OCI-LY3 (cell line): Measurements from ENCODE around the gene RFX4.
"Not testable (repeated sequence)": the region's sequence is repeated elsewhere in the genome, so short reads cannot be mapped to it uniquely, and the experiment has no call there.

Source experiments
- H2AFZ ChIP-seq: fragments of 200-600, 300-600 bp; shearing (Covaris generic); 2 replicates; pipeline ENCODE4 v1.6.0; 2014; ENCODE audit warnings: antibody characterized with exemption, low read depth, low read length
- H3K27ac ChIP-seq: fragments of 200-600, 300-600 bp; sonication (generic); 2 replicates; pipeline ENCODE4 v1.5.1; 2014; ENCODE audit warnings: mild to moderate bottlenecking, low read length, moderate library complexity, mixed read lengths
- H3K27me3 ChIP-seq: fragments of 200-600, 300-600 bp; sonication (generic); 2 replicates; pipeline ENCODE4 v1.6.1; 2014; ENCODE audit warnings: low read depth, low read length, mixed read lengths
- H3K36me3 ChIP-seq: fragments of 200-600, 300-600 bp; sonication (generic); replicated peaks from 2 replicates; pipeline ENCODE3; 2014; ENCODE audit warnings: low read depth, low read length, mixed read lengths
- H3K4me1 ChIP-seq: fragments of 300-600, 200-600 bp; sonication (generic); 2 replicates; pipeline ENCODE4 v1.6.1; 2014; ENCODE audit warnings: low read length, mixed read lengths
- H3K4me2 ChIP-seq: fragments of 200-600, 300-600 bp; sonication (generic); 2 replicates; pipeline ENCODE4 v1.6.1; 2014; ENCODE audit warnings: low read length, mixed read lengths
- H3K4me3 ChIP-seq: fragments of 300-600, 200-600 bp; sonication (generic); 2 replicates; pipeline ENCODE4 v1.5.1; 2014; ENCODE audit warnings: antibody characterized with exemption, mild to moderate bottlenecking, low read length, moderate library complexity
- H3K79me2 ChIP-seq: fragments of 300-600, 200-600 bp; shearing (Covaris generic); 2 replicates; pipeline ENCODE4 v1.6.1; 2014; ENCODE audit warnings: mild to moderate bottlenecking, low read length, mixed read lengths
- H3K9ac ChIP-seq: fragments of 300-600, 200-600 bp; shearing (Covaris generic); 2 replicates; pipeline ENCODE4 v1.6.0; 2014; ENCODE audit warnings: mild to moderate bottlenecking, low read length, moderate library complexity
- H3K9me3 ChIP-seq: fragments of 200-600, 300-600 bp; shearing (Covaris generic); 2 replicates; pipeline ENCODE4 v1.6.1; 2014; ENCODE audit warnings: low read length, mixed read lengths; ENCODE audit not compliant: insufficient read depth
- H4K20me1 ChIP-seq: fragments of 200-600, 300-600 bp; sonication (generic); 2 replicates; pipeline ENCODE4 v1.6.1; 2016; ENCODE audit warnings: low read length, mixed read lengths; ENCODE audit not compliant: insufficient read depth
- CTCF ChIP-seq: fragments of 200-600, 300-600 bp; sonication (generic); IDR thresholded peaks from 2 replicates; pipeline ENCODE4 v1.5.1; 2014; ENCODE audit warnings: antibody characterized with exemption, low read length, low read depth
- EZH2phosphoT487 ChIP-seq: fragments of 200-600 bp; shearing (Covaris generic); IDR thresholded peaks from 2 replicates; pipeline ENCODE4 v1.6.1; 2018; ENCODE audit warnings: antibody characterized with exemption, mixed run types, low read depth

The RFX4 gene

GRCh38 chr12:106723416-106723815 is 140.6 kb downstream of the RFX4 start:
- no peaks in the 10 kb centered on the region for H3K79me2 ChIP-seq
- no peak for TF ChIP-seq EZH2phosphoT487
- H3K27me3 ChIP-seq, result peaks cover 38% of the 10 kb centered on the region
- H2AFZ ChIP-seq, result no peak overlapping the region
- H3K4me3 ChIP-seq, result no peak overlapping the region
- 0 out of 2 replicates have a peak, but pooled peaks cover 5% of the 10 kb centered on the region for H3K4me1 ChIP-seq
- no peak overlapping the region for H3K4me2 ChIP-seq
- H4K20me1 ChIP-seq, result no peaks in the 10 kb centered on the region
- no peak overlapping the region for H3K27ac ChIP-seq
- H3K36me3 ChIP-seq, result no peaks in the 10 kb centered on the region
- no peak overlapping the region for H3K9ac ChIP-seq
- no peaks in the 10 kb centered on the region for H3K9me3 ChIP-seq

GRCh38 chr12:106724116-106724515 is 141.3 kb downstream of the RFX4 start:
- Histone ChIP-seq H3K4me1 (0 out of 2 replicates have a peak, but pooled peaks cover 5% of the 10 kb centered on the region), H3K27ac (no peak overlapping the region), H3K4me3 (no peak overlapping the region), H2AFZ (no peak overlapping the region), H4K20me1 (no peaks in the 10 kb centered on the region), H3K9me3 (no peaks in the 10 kb centered on the region), H3K36me3 (no peaks in the 10 kb centered on the region), H3K9ac (no peak overlapping the region), H3K4me2 (no peak overlapping the region), H3K27me3 (peaks cover 37% of the 10 kb centered on the region), H3K79me2 (no peaks in the 10 kb centered on the region)
- TF ChIP-seq EZH2phosphoT487, result no peak
- TF ChIP-seq CTCF, result no peak

GRCh38 chr12:106724934-106725333 is 142.1 kb downstream of the RFX4 start:
- TF ChIP-seq EZH2phosphoT487 (no peak), CTCF (no peak)

GRCh38 chr12:106726603-106727202 is 143.9 kb downstream of the RFX4 start:
- H3K9me3 ChIP-seq, H2AFZ ChIP-seq, H3K36me3 ChIP-seq, H4K20me1 ChIP-seq, H3K4me3 ChIP-seq, H3K27ac ChIP-seq, H3K9ac ChIP-seq, H3K4me2 ChIP-seq, H3K4me1 ChIP-seq, H3K79me2 ChIP-seq: not testable (repeated sequence)
- peaks cover 22% of the 10 kb centered on the region for H3K27me3 ChIP-seq

More at GRCh38 chr12:106724934-106725333, 142.1 kb downstream of the RFX4 start:
- Histone ChIP-seq H3K4me1 (0 out of 2 replicates have a peak, but pooled peaks cover 5% of the 10 kb centered on the region), H3K36me3 (no peaks in the 10 kb centered on the region), H3K27me3 (peaks cover 32% of the 10 kb centered on the region), H3K9ac (no peak overlapping the region), H2AFZ (no peak overlapping the region), H3K4me2 (no peak overlapping the region), H3K4me3 (no peak overlapping the region), H4K20me1 (no peaks in the 10 kb centered on the region), H3K9me3 (no peaks in the 10 kb centered on the region), H3K79me2 (no peaks in the 10 kb centered on the region), H3K27ac (no peak overlapping the region)

- H3K9ac ChIP-seq, result no peak overlapping the region
- H4K20me1 ChIP-seq, result no peaks in the 10 kb centered on the region
- no peaks in the 10 kb centered on the region for H3K9me3 ChIP-seq
- no peaks in the 10 kb centered on the region for H3K4me1 ChIP-seq
- H2AFZ ChIP-seq, result no peak overlapping the region
- no peak overlapping the region for H3K4me2 ChIP-seq
- TF ChIP-seq CTCF (no peak), EZH2phosphoT487 (no peak)
- no peak overlapping the region for H3K27ac ChIP-seq
- no peak overlapping the region for H3K4me3 ChIP-seq
- H3K27me3 ChIP-seq, result peaks cover 14% of the 10 kb centered on the region; the same call in 1 of the 2 replicates
- no peaks in the 10 kb centered on the region for H3K36me3 ChIP-seq
- H3K79me2 ChIP-seq, result no peaks in the 10 kb centered on the region
These were observed 146.8 kb downstream of the RFX4 start for GRCh38 chr12:106729611-106730010.
